ENCODE measurements around the gene LTA4H.
A peak's percentile ranks its signal among the peaks of the same experiment; 100 is the strongest.

LTA4H gene

GRCh38 chr12:96035283-96036236, at the start of gene LTA4H:
Gene LTA4H, minus strand, starts transcription at chr12:96035587. Its CDS starts 68 bp downstream, at chr12:96035519.
- Mint-ChIP-seq H3K9me3 (no peaks in the 10 kb centered on the region), H3K27me3 (ENCODE audit: low read depth) (no peaks in the 10 kb centered on the region), H3K4me1 (ENCODE audit: low read depth) (peaks cover 12% of the 10 kb centered on the region), H3K36me3 (ENCODE audit: low read depth) (no peaks in the 10 kb centered on the region), H3K4me3 (no peak within 1 kb of the TSS), H3K27ac (no peak within 1 kb of the TSS)
- peak; percentile 94 for DNase-seq (ENCODE audit: low spot score)

GRCh38 chr12:96084624-96085023, 49.2 kb upstream of the LTA4H start:
- H3K27ac Mint-ChIP-seq = no peak overlapping the region
- H3K36me3 Mint-ChIP-seq (ENCODE audit: low read depth) = peaks cover 5% of the 10 kb centered on the region
- no peaks in the 10 kb centered on the region for H3K4me1 Mint-ChIP-seq (ENCODE audit: low read depth)
- no peak overlapping the region for H3K4me3 Mint-ChIP-seq
- H3K9me3 Mint-ChIP-seq = peaks cover 20% of the 10 kb centered on the region
- H3K27me3 Mint-ChIP-seq (ENCODE audit: low read depth) = no peaks in the 10 kb centered on the region
- no peak for DNase-seq (ENCODE audit: low spot score)

GRCh38 chr12:96083020-96083719, 47.8 kb upstream of the LTA4H start:
- peaks cover 11% of the 10 kb centered on the region for H3K9me3 Mint-ChIP-seq
- H3K4me1 Mint-ChIP-seq (ENCODE audit: low read depth) = no peaks in the 10 kb centered on the region
- DNase-seq (ENCODE audit: low spot score) = no peak
- H3K27me3 Mint-ChIP-seq (ENCODE audit: low read depth) = no peaks in the 10 kb centered on the region
- H3K27ac Mint-ChIP-seq = no peak overlapping the region
- no peak overlapping the region for H3K4me3 Mint-ChIP-seq
- peaks cover 5% of the 10 kb centered on the region for H3K36me3 Mint-ChIP-seq (ENCODE audit: low read depth)

DNA sequence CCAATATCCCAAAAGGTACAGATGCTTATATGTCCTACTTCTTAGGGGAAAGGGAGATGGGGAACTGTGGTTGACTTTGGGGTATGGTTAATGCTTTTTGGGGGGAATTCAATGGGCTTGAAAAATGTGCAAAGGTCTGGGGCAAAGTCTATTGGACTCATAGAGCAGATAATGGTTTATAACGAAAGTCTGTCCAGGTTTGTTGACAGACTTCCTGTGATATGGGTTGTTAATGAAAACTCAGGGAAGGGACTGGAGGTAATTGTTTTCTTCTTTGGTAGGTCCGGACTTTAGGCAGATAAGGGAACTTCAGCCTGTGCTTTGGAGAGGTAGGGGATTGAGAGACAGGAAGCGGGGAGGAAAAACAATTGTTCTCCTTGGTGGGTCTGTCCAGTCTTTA, 46.2 kb upstream of the LTA4H start:
- H3K27ac Mint-ChIP-seq = no peak overlapping the region
- H3K9me3 Mint-ChIP-seq = peaks cover 11% of the 10 kb centered on the region
- no peaks in the 10 kb centered on the region for H3K27me3 Mint-ChIP-seq (ENCODE audit: low read depth)
- no peaks in the 10 kb centered on the region for H3K4me1 Mint-ChIP-seq (ENCODE audit: low read depth)
- H3K36me3 Mint-ChIP-seq (ENCODE audit: low read depth) = peaks cover 5% of the 10 kb centered on the region
- H3K4me3 Mint-ChIP-seq = no peak overlapping the region
- DNase-seq (ENCODE audit: low spot score) = no peak

DNA sequence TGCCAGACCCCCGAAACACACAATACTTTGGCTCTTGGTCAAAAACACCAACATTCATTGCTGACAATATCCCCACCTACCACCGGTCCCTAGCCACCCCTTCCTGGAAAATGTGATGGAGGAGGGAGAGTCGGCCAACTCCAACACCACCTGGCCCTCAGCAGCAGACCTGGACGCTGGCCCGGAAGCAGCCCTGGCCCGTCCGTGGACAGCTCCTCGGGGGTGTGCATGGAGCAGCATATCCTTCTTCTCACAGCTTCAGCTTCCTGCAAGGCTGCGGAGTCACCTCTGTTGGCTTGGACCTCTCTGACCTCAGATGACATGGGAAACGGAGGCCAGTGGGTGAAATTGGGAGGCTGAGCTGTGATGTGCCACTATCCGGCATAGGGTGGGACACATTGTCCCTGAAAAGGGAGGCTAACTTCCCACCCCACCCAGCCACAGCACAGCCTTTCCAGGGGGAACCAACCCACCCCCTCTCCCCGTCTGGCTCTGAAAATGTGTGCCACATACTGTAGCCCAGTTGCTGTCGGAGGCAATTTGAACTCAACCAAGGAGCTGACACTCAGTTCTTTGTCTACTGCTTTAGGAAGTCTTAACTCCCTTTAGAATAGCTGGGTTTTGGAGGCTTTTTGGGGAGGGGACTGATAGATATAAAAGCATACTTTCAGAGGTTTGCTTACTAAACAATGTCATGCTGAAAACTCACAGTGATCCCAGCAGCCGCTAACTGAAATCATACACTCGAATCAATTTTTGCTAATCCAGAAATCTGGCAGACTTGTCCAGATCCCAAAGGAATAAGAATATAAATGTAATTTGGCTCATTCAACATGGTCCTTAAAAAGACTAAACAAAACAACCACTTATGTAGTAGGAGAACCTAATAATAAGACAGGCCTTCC, 43.1 kb upstream of the LTA4H start:
- no peak overlapping the region for H3K27ac Mint-ChIP-seq
- no peaks in the 10 kb centered on the region for H3K9me3 Mint-ChIP-seq
- no peak for DNase-seq (ENCODE audit: low spot score)
- H3K4me3 Mint-ChIP-seq = no peak overlapping the region
- H3K4me1 Mint-ChIP-seq (ENCODE audit: low read depth) = peaks cover 2% of the 10 kb centered on the region
- peaks cover 3% of the 10 kb centered on the region for H3K27me3 Mint-ChIP-seq (ENCODE audit: low read depth)
- no peaks in the 10 kb centered on the region for H3K36me3 Mint-ChIP-seq (ENCODE audit: low read depth)

DNA sequence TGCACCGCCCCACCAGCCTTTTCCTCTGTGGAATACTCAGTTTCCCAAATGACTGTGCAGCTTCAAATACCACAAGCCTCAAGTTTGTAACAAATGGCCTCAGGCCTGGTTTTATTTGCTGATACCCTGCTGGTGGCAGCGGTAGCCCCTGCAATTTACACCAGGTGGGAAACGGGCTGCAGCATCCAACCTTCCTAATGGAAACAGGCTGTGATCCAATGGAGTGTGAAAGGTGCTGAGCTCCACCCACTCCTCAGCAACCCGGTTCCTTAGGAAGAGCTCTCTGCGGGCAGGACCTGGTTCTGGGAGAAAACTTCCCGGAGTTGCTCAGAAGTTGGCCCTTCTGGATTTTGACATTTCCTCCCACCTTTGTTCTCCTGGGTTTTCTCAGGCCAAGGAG, 41.7 kb upstream of the LTA4H start:
- DNase-seq (ENCODE audit: low spot score) = no peak

DNA sequence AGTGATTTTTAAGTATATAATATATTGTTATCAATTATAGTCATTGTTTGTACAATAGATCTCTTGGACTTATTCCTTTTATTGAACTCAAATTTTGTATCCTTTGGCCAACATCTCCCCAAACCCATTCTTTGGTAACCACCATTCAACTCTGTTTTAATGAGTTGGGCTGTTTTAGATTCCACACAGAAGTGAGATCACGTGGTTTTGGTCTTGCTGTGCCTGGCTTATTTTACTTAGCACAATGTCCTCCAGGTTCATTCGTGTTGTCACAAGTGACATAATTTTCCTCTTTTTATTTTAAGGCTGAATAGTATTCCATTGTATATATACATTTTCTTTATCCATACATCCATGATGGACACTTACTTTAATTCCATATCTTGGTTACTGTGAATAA, 40.2 kb upstream of the LTA4H start:
- no peaks in the 10 kb centered on the region for H3K36me3 Mint-ChIP-seq (ENCODE audit: low read depth)
- H3K4me3 Mint-ChIP-seq = no peak overlapping the region
- H3K9me3 Mint-ChIP-seq = no peaks in the 10 kb centered on the region
- H3K27me3 Mint-ChIP-seq (ENCODE audit: low read depth) = peaks cover 6% of the 10 kb centered on the region
- no peak overlapping the region for H3K27ac Mint-ChIP-seq
- DNase-seq (ENCODE audit: low spot score) = no peak
- H3K4me1 Mint-ChIP-seq (ENCODE audit: low read depth) = peaks cover 8% of the 10 kb centered on the region

More for the DNA sequence above, 41.7 kb upstream of the LTA4H start:
- peaks cover 3% of the 10 kb centered on the region for H3K4me1 Mint-ChIP-seq (ENCODE audit: low read depth)
- no peak overlapping the region for H3K27ac Mint-ChIP-seq
- no peak overlapping the region for H3K4me3 Mint-ChIP-seq
- H3K36me3 Mint-ChIP-seq (ENCODE audit: low read depth) = no peaks in the 10 kb centered on the region
- no peaks in the 10 kb centered on the region for H3K9me3 Mint-ChIP-seq
- peaks cover 6% of the 10 kb centered on the region for H3K27me3 Mint-ChIP-seq (ENCODE audit: low read depth)

DNA sequence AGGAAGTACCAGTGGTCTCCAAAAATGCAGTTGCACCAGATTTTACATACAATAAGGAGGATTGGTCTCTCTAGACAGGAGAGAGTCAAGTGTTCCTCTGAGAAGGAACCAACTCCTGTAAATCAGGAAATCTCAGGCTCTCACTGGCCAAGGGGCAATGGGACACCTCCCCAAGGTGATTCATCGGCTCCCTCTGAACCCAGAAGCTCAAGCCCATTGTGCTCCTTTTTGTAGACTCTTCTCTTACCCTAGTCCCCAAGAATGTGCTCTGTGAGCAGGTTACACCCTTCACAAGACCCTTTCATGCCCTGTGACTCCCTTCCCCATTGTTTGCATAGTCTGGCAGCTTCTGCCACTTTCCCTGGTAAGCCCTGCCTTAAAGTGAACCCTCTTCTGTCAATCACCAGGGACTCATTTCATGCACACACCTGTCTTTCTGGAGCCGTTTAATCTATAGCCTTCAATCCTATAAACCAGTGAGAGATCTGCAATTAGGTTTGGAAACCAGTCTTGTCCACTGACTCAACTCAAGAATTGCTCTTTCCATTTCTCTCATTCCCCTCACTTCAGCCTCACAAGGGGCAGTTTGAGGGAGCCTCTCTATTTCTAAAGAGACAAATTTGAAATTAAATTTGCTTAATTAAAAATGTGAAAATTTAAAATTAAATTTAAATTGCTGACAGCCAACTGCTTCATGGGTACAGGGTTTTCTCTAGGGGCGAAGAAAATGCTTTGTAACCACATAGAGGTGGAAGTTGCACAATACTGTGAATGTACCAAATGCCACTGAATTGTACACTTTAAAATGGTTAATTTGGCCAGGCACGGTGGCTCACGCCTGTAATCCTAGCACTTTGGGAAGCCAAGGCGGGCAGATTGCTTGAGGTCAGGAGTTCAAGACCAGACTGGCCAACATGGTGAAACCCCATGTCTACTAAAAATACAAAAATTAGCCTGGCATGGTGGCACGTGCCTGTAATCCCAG, 38.3 kb upstream of the LTA4H start:
- H3K36me3 Mint-ChIP-seq (ENCODE audit: low read depth) = no peaks in the 10 kb centered on the region
- H3K4me1 Mint-ChIP-seq (ENCODE audit: low read depth) = peaks cover 9% of the 10 kb centered on the region
- H3K27ac Mint-ChIP-seq = no peak overlapping the region
- DNase-seq (ENCODE audit: low spot score) = no peak
- no peaks in the 10 kb centered on the region for H3K9me3 Mint-ChIP-seq
- H3K4me3 Mint-ChIP-seq = no peak overlapping the region
- H3K27me3 Mint-ChIP-seq (ENCODE audit: low read depth) = peaks cover 6% of the 10 kb centered on the region

- Mint-ChIP-seq H3K4me1 (ENCODE audit: low read depth) (peaks cover 9% of the 10 kb centered on the region), H3K9me3 (no peaks in the 10 kb centered on the region), H3K4me3 (no peak overlapping the region), H3K36me3 (ENCODE audit: low read depth) (no peaks in the 10 kb centered on the region), H3K27me3 (ENCODE audit: low read depth) (peaks cover 6% of the 10 kb centered on the region), H3K27ac (no peak overlapping the region)
- no peak for DNase-seq (ENCODE audit: low spot score)
These were observed 35.4 kb upstream of the LTA4H start for GRCh38 chr12:96070670-96071279.

GRCh38 chr12:96069511-96070231, 34.3 kb upstream of the LTA4H start:
- Mint-ChIP-seq H3K9me3 (no peaks in the 10 kb centered on the region), H3K27ac (no peak overlapping the region), H3K4me1 (ENCODE audit: low read depth) (peaks cover 11% of the 10 kb centered on the region), H3K36me3 (ENCODE audit: low read depth) (no peaks in the 10 kb centered on the region), H3K27me3 (ENCODE audit: low read depth) (peaks cover 2% of the 10 kb centered on the region), H3K4me3 (no peak overlapping the region)
- no peak for DNase-seq (ENCODE audit: low spot score)

DNA sequence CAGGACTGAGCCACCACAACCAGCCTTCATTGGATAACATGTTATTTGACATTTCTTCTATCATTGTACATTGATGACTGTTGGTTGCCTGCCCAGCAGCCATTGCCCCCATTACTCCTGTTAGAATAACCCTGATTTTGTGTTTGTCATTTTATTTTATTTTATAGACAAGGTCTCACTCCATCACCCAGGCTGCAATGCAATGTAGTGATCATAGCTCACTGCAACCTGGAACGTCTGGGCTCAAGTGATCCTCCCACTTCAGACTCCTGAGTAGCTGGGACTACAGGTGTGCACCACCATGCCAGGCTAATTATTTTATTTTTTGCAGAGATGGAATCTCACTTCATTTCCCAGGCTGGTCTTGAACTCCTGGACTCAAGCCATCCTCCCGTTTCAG, 33.2 kb upstream of the LTA4H start:
- peaks cover 16% of the 10 kb centered on the region for H3K4me1 Mint-ChIP-seq (ENCODE audit: low read depth)
- no peaks in the 10 kb centered on the region for H3K9me3 Mint-ChIP-seq
- peaks cover 2% of the 10 kb centered on the region for H3K27me3 Mint-ChIP-seq (ENCODE audit: low read depth)
- no peak for DNase-seq (ENCODE audit: low spot score)
- no peak overlapping the region for H3K27ac Mint-ChIP-seq
- H3K4me3 Mint-ChIP-seq = no peak overlapping the region
- no peaks in the 10 kb centered on the region for H3K36me3 Mint-ChIP-seq (ENCODE audit: low read depth)

DNA sequence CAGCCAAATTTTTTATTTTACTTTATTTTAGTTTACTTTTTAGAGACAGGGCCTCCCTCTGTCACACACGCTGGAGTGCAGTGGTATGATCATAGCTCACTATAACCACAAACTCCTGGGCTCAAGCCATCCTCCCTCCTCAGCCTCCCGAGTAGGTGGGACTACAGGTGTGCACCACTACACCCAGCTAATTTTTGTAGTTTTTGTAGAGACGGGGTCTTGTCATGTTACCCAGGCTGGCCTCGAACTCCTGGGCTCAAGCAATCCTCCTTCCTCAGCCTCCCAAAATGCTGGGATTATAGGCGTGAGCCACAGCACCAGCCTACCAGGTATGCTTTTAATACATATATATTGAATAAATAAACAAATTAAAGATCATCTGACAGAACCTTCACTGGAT, 32.7 kb upstream of the LTA4H start:
- Mint-ChIP-seq H3K27ac (no peak overlapping the region), H3K4me1 (ENCODE audit: low read depth) (peaks cover 18% of the 10 kb centered on the region), H3K36me3 (ENCODE audit: low read depth) (no peaks in the 10 kb centered on the region), H3K9me3 (no peaks in the 10 kb centered on the region), H3K4me3 (no peak overlapping the region), H3K27me3 (ENCODE audit: low read depth) (peaks cover 2% of the 10 kb centered on the region)
- DNase-seq (ENCODE audit: low spot score) = no peak
